Sciatic nerve (tissue), 2 donors: Measurements from ENCODE around the gene GNAT1. TPM values are rescaled to one million over a fixed set of nuclear protein-coding genes. Genes with fewer than 3 reads are reported as not detected.

Experiments
- ATAC-seq: fragments of 200-7000 bp; cut with Tn5 transposase; one replicate; pipeline ENCODE4 v1.9.1; 2020; ENCODE audit warnings: mild to moderate bottlenecking, moderate library complexity
- DNase-seq: peaks from one replicate; pipeline ENCODE4 v3.0.0-alpha.2; 2020; ENCODE audit warnings: low spot score
- intact Hi-C: fragments of 100-400 bp; cut with DNase I; formaldehyde crosslinking; loops from one replicate; pipeline ENCODE4 v1.14.2; 2022
- microRNA-seq: library from miRNA; unstranded; fragments of <30 nt; microRNA quantifications from one replicate; pipeline ENCODE4 v1.2.0, GENCODE V29; 2020
- total RNA-seq: library from RNA; stranded (reverse); fragmentation: NEBNext Ultra II Directional; extraction: Animal tissue kit (Norgen Biotek cat#: 25700); gene quantifications from one replicate; pipeline ENCODE4 v1.2.1, GENCODE V29; 2021
- donor health status: DM: no; HTN: no; CAD: no.
- donor health status: DM: no; HTN: no; CAD: no.

Gene GNAT1
- total RNA-seq, 1 donor from 2014 or later = not detected

DNA sequence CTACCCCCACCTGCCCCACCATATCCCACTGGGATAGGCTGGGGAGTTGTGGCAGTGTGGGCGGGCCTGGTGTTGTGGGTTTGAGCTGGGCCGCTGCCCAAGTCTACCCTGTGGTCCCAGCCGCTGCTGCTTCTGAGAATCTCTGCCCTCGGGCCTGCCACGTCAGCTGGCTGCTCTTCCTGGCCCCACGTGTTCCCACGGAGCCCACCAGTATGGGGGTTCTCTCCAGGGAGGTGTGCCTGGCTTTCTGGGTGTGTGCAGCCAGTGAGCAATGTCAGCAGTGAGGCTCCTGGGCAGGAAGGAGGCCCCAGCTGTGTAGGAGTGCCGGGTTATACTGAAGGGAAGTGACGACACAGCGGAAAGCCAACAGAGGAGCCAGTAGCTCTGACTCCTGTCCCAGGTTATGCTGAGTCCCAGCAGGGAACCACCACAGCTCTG lies 55.1 kb downstream of the GNAT1 start:
- DNase-seq = no peak
- peak; percentile 49 for ATAC-seq
- intact Hi-C loops = no loop called here

Small RNAs within 50 kb of the gene (microRNA-seq; reads per million reads assigned to microRNA genes)
- gene MIR566 (not detected), gene MIR5787 (not detected)

Other genes with a start within 250 kb of the GNAT1 start
- gene RBM5, start 102.7 kb upstream of the GNAT1 start, total RNA-seq = 231 TPM
- 29.3 TPM for gene SEMA3F, start 36.3 kb upstream of the GNAT1 start, total RNA-seq
- 2.5 TPM for gene SLC38A3, start 13.7 kb downstream of the GNAT1 start, total RNA-seq
- gene GNAI2, start 44.6 kb downstream of the GNAT1 start, total RNA-seq = 313 TPM
- gene SEMA3B, start 77.5 kb downstream of the GNAT1 start, total RNA-seq = 390 TPM
- 2.0 TPM for gene LSMEM2, start 87.5 kb downstream of the GNAT1 start, total RNA-seq
- 51.2 TPM for gene IFRD2, start 100.8 kb downstream of the GNAT1 start, total RNA-seq
- 1.5 TPM for gene HYAL3, start 107.8 kb downstream of the GNAT1 start, total RNA-seq
- 20.7 TPM for gene NAA80, start 107.8 kb downstream of the GNAT1 start, total RNA-seq
- gene HYAL1, start 112.0 kb downstream of the GNAT1 start, total RNA-seq = 19.4 TPM
- 48.8 TPM for gene HYAL2, start 131.1 kb downstream of the GNAT1 start, total RNA-seq
- 17.7 TPM for gene TUSC2, start 136.6 kb downstream of the GNAT1 start, total RNA-seq
- gene RASSF1, start 149.2 kb downstream of the GNAT1 start, total RNA-seq = 51.0 TPM
- gene ZMYND10, start 154.1 kb downstream of the GNAT1 start, total RNA-seq = 1.9 TPM
- 20.6 TPM for gene NPRL2, start 159.2 kb downstream of the GNAT1 start, total RNA-seq
- gene CYB561D2, start 159.3 kb downstream of the GNAT1 start, total RNA-seq = 10.1 TPM
- gene TMEM115, start 167.9 kb downstream of the GNAT1 start, total RNA-seq = 29.6 TPM